HTR-8/SVneo (cell line): ENCODE measurements around the gene IL22RA1.

Experiments used
- DNase-seq: peaks from one replicate; pipeline ENCODE4 v3.0.0; 2011; ENCODE audit warnings: low spot score, mixed read lengths; ENCODE audit not compliant: insufficient read length
- FAIRE-seq: peaks from 2 replicates; lab custom pipeline; 2011; peaks lifted over from hg19 to GRCh38; lab: Jason Lieb, UNC

Gene IL22RA1

GRCh38 chr1:24084050-24084449 is 58.9 kb downstream of the IL22RA1 start:
- no peak for FAIRE-seq

GRCh38 chr1:24082372-24082771 is 60.6 kb downstream of the IL22RA1 start:
- FAIRE-seq = no peak

More at GRCh38 chr1:24084050-24084449, 58.9 kb downstream of the IL22RA1 start:
- no peak for DNase-seq

GRCh38 chr1:24081190-24081589 is 61.8 kb downstream of the IL22RA1 start:
- DNase-seq (no peak), FAIRE-seq (no peak)

More at GRCh38 chr1:24082372-24082771, 60.6 kb downstream of the IL22RA1 start:
- no peak for DNase-seq

GRCh38 chr1:24080131-24080530 is 62.8 kb downstream of the IL22RA1 start:
- FAIRE-seq = no peak

GRCh38 chr1:24077278-24077978 is 65.5 kb downstream of the IL22RA1 start:
- DNase-seq (no peak), FAIRE-seq (no peak)

More at GRCh38 chr1:24080131-24080530, 62.8 kb downstream of the IL22RA1 start:
- DNase-seq = no peak

GRCh38 chr1:24075946-24076345 is 67.0 kb downstream of the IL22RA1 start:
- no peak for DNase-seq
- no peak for FAIRE-seq

GRCh38 chr1:24075590-24075854 is 67.4 kb downstream of the IL22RA1 start:
- DNase-seq = no peak
- FAIRE-seq = no peak

GRCh38 chr1:24074817-24075589 is 67.9 kb downstream of the IL22RA1 start:
- no peak for FAIRE-seq
- DNase-seq = no peak

- DNase-seq (no peak), FAIRE-seq (no peak)
Observed at GRCh38 chr1:24074196-24074595, 68.7 kb downstream of the IL22RA1 start.

- DNase-seq (no peak), FAIRE-seq (no peak)
Observed at GRCh38 chr1:24071941-24072340, 71.0 kb downstream of the IL22RA1 start.

- peak; percentile 95 for FAIRE-seq
- DNase-seq = peak; percentile 84
Observed at GRCh38 chr1:24070821-24071393, 72.0 kb downstream of the IL22RA1 start.

GRCh38 chr1:24069817-24070216 is 73.1 kb downstream of the IL22RA1 start:
- no peak for DNase-seq

More at GRCh38 chr1:24069817-24070216, 73.1 kb downstream of the IL22RA1 start:
- FAIRE-seq = no peak
